Mucosa of rectum (tissue), 2 donors: ENCODE results near the gene SAMD5.

Experiments used
- H3K27ac ChIP-seq, 2 donors: one replicate each; pipeline ENCODE4 v1.7.0; 2013; ENCODE audit warnings: inconsistent platforms in 2 of 2, low read depth in 2 of 2, low read length in 2 of 2
- H3K27me3 ChIP-seq, 2 donors: one replicate each; pipeline ENCODE4 v1.7.0; 2013; ENCODE audit warnings: low read length in 2 of 2; ENCODE audit not compliant: control insufficient read depth in 2 of 2, insufficient read depth in 2 of 2
- H3K36me3 ChIP-seq, 2 donors: one replicate each; pipeline ENCODE4 v1.7.0; 2013; ENCODE audit warnings: low read length in 2 of 2; ENCODE audit not compliant: control insufficient read depth in 2 of 2, insufficient read depth in 2 of 2
- H3K4me1 ChIP-seq, 2 donors: one replicate each; pipeline ENCODE4 v1.7.0; 2013; ENCODE audit warnings: low read length in 2 of 2, mild to moderate bottlenecking in 1 of 2; ENCODE audit not compliant: control insufficient read depth in 2 of 2, insufficient read depth in 2 of 2
- H3K4me3 ChIP-seq, 2 donors: one replicate each; pipeline ENCODE4 v1.7.0; 2013; ENCODE audit warnings: low read length in 2 of 2
- H3K9ac ChIP-seq, 2 donors: one replicate each; pipeline ENCODE4 v1.7.0; 2013; ENCODE audit warnings: low read length in 2 of 2, low read depth in 1 of 2, mild to moderate bottlenecking in 1 of 2
- H3K9me3 ChIP-seq, 2 donors: one replicate each; pipeline ENCODE4 v1.7.0; 2013; ENCODE audit warnings: low read length in 2 of 2; ENCODE audit not compliant: control insufficient read depth in 2 of 2
- donor health status: healthy.
- donor health status: Normal muscosa, but diverticular disease.

The SAMD5 gene

GRCh38 chr6:147561726-147562125 is 53.2 kb downstream of the SAMD5 start:
- Histone ChIP-seq H3K9ac (no peak overlapping the region), H3K27ac (no peak overlapping the region)

DNA sequence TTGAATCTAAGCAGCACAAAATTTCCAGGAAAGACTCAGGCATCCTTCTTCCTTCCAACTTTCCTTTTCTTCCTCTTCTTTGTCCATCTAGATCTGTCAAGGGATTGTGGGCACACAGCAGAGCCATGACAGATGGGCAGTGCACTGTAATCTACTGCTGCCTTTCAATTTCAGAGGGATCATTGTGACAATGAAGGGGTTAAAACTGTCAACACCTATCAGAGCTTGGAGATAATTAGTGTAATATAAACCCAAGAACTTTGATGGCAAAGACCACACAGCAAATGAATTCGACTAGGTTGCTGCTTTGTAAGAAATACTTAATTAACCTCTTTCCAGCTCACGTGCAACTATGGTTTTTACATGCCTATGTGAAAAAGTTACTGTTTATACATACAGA is 55.0 kb downstream of the SAMD5 start:
- no peak overlapping the region for H3K4me3 ChIP-seq
- no peak overlapping the region for H3K27ac ChIP-seq
- peaks cover under 1 to 9% of the 10 kb centered on the region in 2 donors for H3K4me1 ChIP-seq
- no peaks in the 10 kb centered on the region for H3K27me3 ChIP-seq
- H3K9me3 ChIP-seq, result no peaks in the 10 kb centered on the region
- no peak overlapping the region for H3K9ac ChIP-seq
- no peaks in the 10 kb centered on the region for H3K36me3 ChIP-seq

More at GRCh38 chr6:147561726-147562125, 53.2 kb downstream of the SAMD5 start:
- H3K9me3 ChIP-seq, result no peaks in the 10 kb centered on the region
- no peak overlapping the region for H3K4me3 ChIP-seq
- no peaks in the 10 kb centered on the region for H3K27me3 ChIP-seq
- H3K4me1 ChIP-seq, result peaks cover 5 to 14% of the 10 kb centered on the region in 2 donors
- H3K36me3 ChIP-seq, result no peaks in the 10 kb centered on the region

DNA sequence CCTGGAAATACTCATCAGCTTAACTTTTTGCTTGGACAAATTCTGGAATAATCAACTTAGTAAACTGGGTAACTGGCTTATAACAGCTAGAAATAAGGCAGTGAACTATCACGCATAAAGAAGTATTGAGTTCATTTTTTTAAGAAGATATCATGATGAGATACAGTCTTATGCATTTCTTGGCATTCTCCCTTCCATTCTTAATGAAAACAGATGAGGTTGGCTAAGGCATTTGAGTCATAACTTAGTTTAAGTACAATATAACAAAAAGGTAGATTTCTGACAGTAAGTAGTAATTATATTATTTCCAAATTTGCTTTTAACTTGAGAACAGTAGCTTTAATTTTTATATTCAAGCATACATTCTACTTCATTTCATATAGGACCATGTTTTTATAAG is 56.1 kb downstream of the SAMD5 start:
- H3K36me3 ChIP-seq, result no peaks in the 10 kb centered on the region
- H3K27ac ChIP-seq, result no peak overlapping the region
- no peaks in the 10 kb centered on the region for H3K4me1 ChIP-seq
- no peak overlapping the region for H3K9ac ChIP-seq
- no peaks in the 10 kb centered on the region for H3K27me3 ChIP-seq
- H3K4me3 ChIP-seq, result no peak overlapping the region
- H3K9me3 ChIP-seq, result no peaks in the 10 kb centered on the region

GRCh38 chr6:147566244-147566898 is 57.9 kb downstream of the SAMD5 start:
- Histone ChIP-seq H3K4me3 (no peak overlapping the region), H3K27me3 (no peaks in the 10 kb centered on the region), H3K9me3 (no peaks in the 10 kb centered on the region), H3K36me3 (no peaks in the 10 kb centered on the region), H3K27ac (no peak overlapping the region), H3K4me1 (no peaks in the 10 kb centered on the region), H3K9ac (no peak overlapping the region)

DNA sequence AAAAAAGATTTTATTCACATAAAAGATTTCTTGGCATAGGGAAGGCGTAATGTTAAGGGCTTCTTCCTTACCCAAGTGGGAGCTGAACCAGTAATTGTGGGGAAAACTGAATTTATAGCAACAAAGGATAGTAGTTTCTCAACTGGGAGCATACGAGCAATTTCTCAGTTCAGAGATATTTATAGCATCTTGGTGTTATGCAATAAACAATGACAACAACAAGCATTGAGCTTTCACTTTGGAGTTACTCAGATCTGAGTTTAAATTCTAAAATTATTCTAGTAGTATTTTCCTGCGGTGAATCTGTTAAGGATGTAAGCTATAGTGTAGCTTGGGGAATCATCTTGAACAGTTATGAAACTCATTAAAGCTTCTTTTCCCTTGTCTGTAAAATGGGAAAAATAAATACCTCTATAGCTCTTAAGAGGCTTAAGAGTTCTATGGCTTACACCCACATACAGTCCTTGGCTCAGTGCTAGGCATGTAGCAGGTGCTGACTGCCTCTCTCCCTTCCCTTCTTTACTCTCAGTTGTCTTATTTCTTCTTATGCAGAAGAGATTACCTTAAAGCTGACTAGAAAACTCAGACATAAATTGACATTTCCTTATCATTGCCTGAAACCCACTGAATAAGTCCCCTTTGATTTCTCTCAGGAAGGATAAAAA is 58.8 kb downstream of the SAMD5 start:
- Histone ChIP-seq H3K4me1 (no peaks in the 10 kb centered on the region), H3K9me3 (no peaks in the 10 kb centered on the region), H3K36me3 (no peaks in the 10 kb centered on the region), H3K9ac (no peak overlapping the region), H3K27me3 (no peaks in the 10 kb centered on the region), H3K27ac (no peak overlapping the region), H3K4me3 (no peak overlapping the region)

- Histone ChIP-seq H3K36me3 (no peaks in the 10 kb centered on the region), H3K9ac (no peak overlapping the region), H3K4me3 (no peak overlapping the region), H3K4me1 (no peaks in the 10 kb centered on the region), H3K9me3 (no peaks in the 10 kb centered on the region), H3K27ac (no peak overlapping the region), H3K27me3 (no peaks in the 10 kb centered on the region)
These were observed 61.3 kb downstream of the SAMD5 start for GRCh38 chr6:147569788-147570187.

DNA sequence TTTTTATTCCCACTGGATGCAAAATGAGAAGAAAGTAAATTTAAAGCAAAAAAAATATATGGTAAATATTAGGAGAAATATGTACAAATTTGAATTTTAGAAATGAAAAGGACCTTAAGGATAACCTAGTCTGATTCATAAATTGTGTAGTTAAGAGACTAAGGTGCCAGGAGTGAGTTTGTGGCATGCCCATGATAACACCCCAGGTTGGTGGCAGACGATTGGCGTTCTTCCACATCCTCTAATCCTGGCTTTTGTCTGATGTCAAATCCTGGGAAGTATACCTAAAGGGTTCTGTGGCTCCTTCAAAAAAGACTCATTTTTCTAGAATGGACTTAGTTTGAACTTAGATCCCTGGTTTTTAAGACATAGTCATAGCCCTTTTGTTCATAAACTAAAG is 62.2 kb downstream of the SAMD5 start:
- H3K9me3 ChIP-seq, result no peaks in the 10 kb centered on the region
- no peaks in the 10 kb centered on the region for H3K27me3 ChIP-seq
- H3K4me1 ChIP-seq, result no peaks in the 10 kb centered on the region
- no peaks in the 10 kb centered on the region for H3K36me3 ChIP-seq
- H3K4me3 ChIP-seq, result no peak overlapping the region
- no peak overlapping the region for H3K27ac ChIP-seq
- no peak overlapping the region for H3K9ac ChIP-seq

- Histone ChIP-seq H3K36me3 (no peaks in the 10 kb centered on the region), H3K9me3 (no peaks in the 10 kb centered on the region), H3K9ac (no peak overlapping the region), H3K27ac (no peak overlapping the region), H3K27me3 (no peaks in the 10 kb centered on the region), H3K4me1 (no peaks in the 10 kb centered on the region), H3K4me3 (no peak overlapping the region)
These were observed 69.0 kb downstream of the SAMD5 start for GRCh38 chr6:147577488-147577887.

GRCh38 chr6:147578159-147578558 is 69.7 kb downstream of the SAMD5 start:
- Histone ChIP-seq H3K27me3 (no peaks in the 10 kb centered on the region), H3K4me3 (no peak overlapping the region), H3K9ac (no peak overlapping the region), H3K27ac (no peak overlapping the region), H3K9me3 (no peaks in the 10 kb centered on the region), H3K4me1 (no peaks in the 10 kb centered on the region), H3K36me3 (no peaks in the 10 kb centered on the region)

DNA sequence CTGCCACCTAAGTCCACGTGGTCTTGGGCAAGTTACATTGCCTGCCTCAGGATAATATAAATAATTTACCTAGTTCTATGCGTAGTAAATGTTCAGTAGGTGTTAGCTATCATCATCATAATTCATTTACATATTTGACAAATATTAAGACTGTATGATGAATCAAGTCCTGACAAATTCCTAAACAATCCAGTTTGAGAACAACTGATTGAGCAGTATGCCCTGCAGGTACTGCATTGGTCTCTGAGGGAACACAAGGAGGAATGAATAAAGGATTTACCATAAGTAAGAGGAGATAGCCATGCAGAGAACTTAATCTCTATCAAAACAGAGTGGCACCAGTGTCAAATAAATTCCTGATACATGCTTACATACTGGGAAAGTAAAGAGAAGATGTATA is 70.4 kb downstream of the SAMD5 start:
- no peak overlapping the region for H3K27ac ChIP-seq
- H3K36me3 ChIP-seq, result no peaks in the 10 kb centered on the region
- no peak overlapping the region for H3K9ac ChIP-seq
- H3K4me3 ChIP-seq, result no peak overlapping the region
- no peaks in the 10 kb centered on the region for H3K9me3 ChIP-seq
- no peaks in the 10 kb centered on the region for H3K4me1 ChIP-seq
- H3K27me3 ChIP-seq, result no peaks in the 10 kb centered on the region
